ENCODE measurements around the gene ATL3.
A peak's percentile ranks its signal among the peaks of the same experiment; 100 is the strongest.
"Not testable (repeated sequence)": the region's sequence is repeated elsewhere in the genome, so short reads cannot be mapped to it uniquely, and the experiment has no call there.

The ATL3 gene

GRCh38 chr11:63621071-63621470, 50.1 kb downstream of the ATL3 start:
- no peak for DNase-seq (ENCODE audit: low read depth in 2 of 2)

- no peak for DNase-seq (ENCODE audit: low read depth in 2 of 2)
These were observed 51.2 kb downstream of the ATL3 start for GRCh38 chr11:63619967-63620366.

GRCh38 chr11:63617686-63618085, 53.5 kb downstream of the ATL3 start:
- not testable (repeated sequence) for DNase-seq (ENCODE audit: low read depth in 2 of 2)

GRCh38 chr11:63616953-63617352, 54.2 kb downstream of the ATL3 start:
- no peak for DNase-seq (ENCODE audit: low read depth in 2 of 2)

GRCh38 chr11:63614136-63614671, 57.0 kb downstream of the ATL3 start, which contains the start of gene PLAAT3:
TSS of gene PLAAT3 (minus strand) at chr11:63614433. CDS start at chr11:63614014, 419 bp downstream.
- peak in 1 of 2 donors; percentile 26 for DNase-seq (ENCODE audit: low read depth in 2 of 2)

GRCh38 chr11:63613517-63614135, 57.5 kb downstream of the ATL3 start:
- peak in 1 of 2 donors; percentile 31 for DNase-seq (ENCODE audit: low read depth in 2 of 2)

- no peak for DNase-seq (ENCODE audit: low read depth in 2 of 2)
These were observed 59.0 kb downstream of the ATL3 start for GRCh38 chr11:63612181-63612580.

GRCh38 chr11:63611395-63611747, 59.8 kb downstream of the ATL3 start:
- no peak for DNase-seq (ENCODE audit: low read depth in 2 of 2)

GRCh38 chr11:63610604-63611394, 60.4 kb downstream of the ATL3 start:
- DNase-seq (ENCODE audit: low read depth in 2 of 2) = no peak

- DNase-seq (ENCODE audit: low read depth in 2 of 2) = no peak
These were observed 61.1 kb downstream of the ATL3 start for GRCh38 chr11:63609971-63610580.

- no peak for DNase-seq (ENCODE audit: low read depth in 2 of 2)
These were observed 61.6 kb downstream of the ATL3 start for GRCh38 chr11:63609536-63609935.

- no peak for DNase-seq (ENCODE audit: low read depth in 2 of 2)
These were observed 62.5 kb downstream of the ATL3 start for GRCh38 chr11:63608353-63609345.

GRCh38 chr11:63603180-63603518, 68.0 kb downstream of the ATL3 start:
- DNase-seq (ENCODE audit: low read depth in 2 of 2) = no peak

GRCh38 chr11:63602290-63603179, 68.6 kb downstream of the ATL3 start:
- DNase-seq (ENCODE audit: low read depth in 2 of 2) = not testable (repeated sequence)

GRCh38 chr11:63599211-63600122, 71.7 kb downstream of the ATL3 start:
- no peak for DNase-seq (ENCODE audit: low read depth in 2 of 2)

GRCh38 chr11:63598556-63598955, 72.6 kb downstream of the ATL3 start:
- no peak for DNase-seq (ENCODE audit: low read depth in 2 of 2)

- DNase-seq (ENCODE audit: low read depth in 2 of 2) = no peak
These were observed 75.9 kb downstream of the ATL3 start for GRCh38 chr11:63595296-63595695.

GRCh38 chr11:63592975-63593395, 78.2 kb downstream of the ATL3 start:
- no peak for DNase-seq (ENCODE audit: low read depth in 2 of 2)

- DNase-seq (ENCODE audit: low read depth in 2 of 2) = no peak
These were observed 81.0 kb downstream of the ATL3 start for GRCh38 chr11:63590024-63590788.

All from stimulated activated CD8-positive, alpha-beta memory T cell treated with anti-CD3 and anti-CD28 coated beads, Interleukin-7, amount 100 ng/mL, for 4 hours (primary cell).